ENCODE data around the gene PLEKHJ1.

PLEKHJ1 gene

DNA sequence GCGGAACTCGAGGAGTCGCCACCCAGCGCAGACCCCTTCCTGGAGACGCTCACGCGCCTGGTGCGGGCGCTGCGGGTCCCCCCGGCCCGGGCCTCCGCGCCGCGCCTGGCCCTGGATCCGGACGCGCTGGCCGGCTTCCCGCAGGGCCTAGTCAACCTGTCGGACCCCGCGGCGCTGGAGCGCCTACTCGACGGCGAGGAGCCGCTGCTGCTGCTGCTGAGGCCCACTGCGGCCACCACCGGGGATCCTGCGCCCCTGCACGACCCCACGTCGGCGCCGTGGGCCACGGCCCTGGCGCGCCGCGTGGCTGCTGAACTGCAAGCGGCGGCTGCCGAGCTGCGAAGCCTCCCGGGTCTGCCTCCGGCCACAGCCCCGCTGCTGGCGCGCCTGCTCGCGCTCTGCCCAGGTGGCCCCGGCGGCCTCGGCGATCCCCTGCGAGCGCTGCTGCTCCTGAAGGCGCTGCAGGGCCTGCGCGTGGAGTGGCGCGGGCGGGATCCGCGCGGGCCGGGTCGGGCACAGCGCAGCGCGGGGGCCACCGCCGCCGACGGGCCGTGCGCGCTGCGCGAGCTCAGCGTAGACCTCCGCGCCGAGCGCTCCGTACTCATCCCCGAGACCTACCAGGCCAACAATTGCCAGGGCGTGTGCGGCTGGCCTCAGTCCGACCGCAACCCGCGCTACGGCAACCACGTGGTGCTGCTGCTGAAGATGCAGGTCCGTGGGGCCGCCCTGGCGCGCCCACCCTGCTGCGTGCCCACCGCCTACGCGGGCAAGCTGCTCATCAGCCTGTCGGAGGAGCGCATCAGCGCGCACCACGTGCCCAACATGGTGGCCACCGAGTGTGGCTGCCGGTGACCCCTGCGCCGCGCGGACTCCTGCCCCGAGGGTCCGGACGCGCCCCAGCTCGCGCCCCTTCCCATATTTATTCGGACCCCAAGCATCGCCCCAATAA lies 15.3 kb upstream of the PLEKHJ1 start:
- no peak for DNase-seq (ENCODE audit: low read depth)
- TF ChIP-seq, protein P1, sequence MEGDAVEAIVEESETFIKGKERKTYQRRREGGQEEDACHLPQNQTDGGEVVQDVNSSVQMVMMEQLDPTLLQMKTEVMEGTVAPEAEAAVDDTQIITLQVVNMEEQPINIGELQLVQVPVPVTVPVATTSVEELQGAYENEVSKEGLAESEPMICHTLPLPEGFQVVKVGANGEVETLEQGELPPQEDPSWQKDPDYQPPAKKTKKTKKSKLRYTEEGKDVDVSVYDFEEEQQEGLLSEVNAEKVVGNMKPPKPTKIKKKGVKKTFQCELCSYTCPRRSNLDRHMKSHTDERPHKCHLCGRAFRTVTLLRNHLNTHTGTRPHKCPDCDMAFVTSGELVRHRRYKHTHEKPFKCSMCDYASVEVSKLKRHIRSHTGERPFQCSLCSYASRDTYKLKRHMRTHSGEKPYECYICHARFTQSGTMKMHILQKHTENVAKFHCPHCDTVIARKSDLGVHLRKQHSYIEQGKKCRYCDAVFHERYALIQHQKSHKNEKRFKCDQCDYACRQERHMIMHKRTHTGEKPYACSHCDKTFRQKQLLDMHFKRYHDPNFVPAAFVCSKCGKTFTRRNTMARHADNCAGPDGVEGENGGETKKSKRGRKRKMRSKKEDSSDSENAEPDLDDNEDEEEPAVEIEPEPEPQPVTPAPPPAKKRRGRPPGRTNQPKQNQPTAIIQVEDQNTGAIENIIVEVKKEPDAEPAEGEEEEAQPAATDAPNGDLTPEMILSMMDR (IDR thresholded peaks at IDR 0.05; ENCODE audit: control insufficient read depth, extremely low read depth, insufficient read depth), result no peak
- no peak overlapping the region for H3K4me3 ChIP-seq (ENCODE audit: low read depth, low read length)

DNA sequence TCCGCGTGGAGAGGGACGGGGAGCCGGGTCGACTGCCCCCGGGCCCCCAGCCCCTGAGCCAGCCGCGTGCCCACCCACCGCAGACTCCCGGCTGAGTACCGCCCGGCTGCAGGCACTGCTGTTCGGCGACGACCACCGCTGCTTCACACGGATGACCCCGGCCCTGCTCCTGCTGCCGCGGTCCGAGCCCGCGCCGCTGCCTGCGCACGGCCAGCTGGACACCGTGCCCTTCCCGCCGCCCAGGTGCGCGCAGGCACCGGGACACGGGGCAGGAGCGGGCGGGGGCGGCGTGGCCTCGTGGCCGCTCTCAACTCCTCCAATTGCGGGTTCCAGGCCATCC lies 14.6 kb upstream of the PLEKHJ1 start:
- H3K4me3 ChIP-seq (ENCODE audit: low read depth, low read length), result no peak overlapping the region
- no peak for DNase-seq (ENCODE audit: low read depth)
- TF ChIP-seq, protein P1 (IDR thresholded peaks at IDR 0.05; ENCODE audit: control insufficient read depth, extremely low read depth, insufficient read depth), result no peak

DNA sequence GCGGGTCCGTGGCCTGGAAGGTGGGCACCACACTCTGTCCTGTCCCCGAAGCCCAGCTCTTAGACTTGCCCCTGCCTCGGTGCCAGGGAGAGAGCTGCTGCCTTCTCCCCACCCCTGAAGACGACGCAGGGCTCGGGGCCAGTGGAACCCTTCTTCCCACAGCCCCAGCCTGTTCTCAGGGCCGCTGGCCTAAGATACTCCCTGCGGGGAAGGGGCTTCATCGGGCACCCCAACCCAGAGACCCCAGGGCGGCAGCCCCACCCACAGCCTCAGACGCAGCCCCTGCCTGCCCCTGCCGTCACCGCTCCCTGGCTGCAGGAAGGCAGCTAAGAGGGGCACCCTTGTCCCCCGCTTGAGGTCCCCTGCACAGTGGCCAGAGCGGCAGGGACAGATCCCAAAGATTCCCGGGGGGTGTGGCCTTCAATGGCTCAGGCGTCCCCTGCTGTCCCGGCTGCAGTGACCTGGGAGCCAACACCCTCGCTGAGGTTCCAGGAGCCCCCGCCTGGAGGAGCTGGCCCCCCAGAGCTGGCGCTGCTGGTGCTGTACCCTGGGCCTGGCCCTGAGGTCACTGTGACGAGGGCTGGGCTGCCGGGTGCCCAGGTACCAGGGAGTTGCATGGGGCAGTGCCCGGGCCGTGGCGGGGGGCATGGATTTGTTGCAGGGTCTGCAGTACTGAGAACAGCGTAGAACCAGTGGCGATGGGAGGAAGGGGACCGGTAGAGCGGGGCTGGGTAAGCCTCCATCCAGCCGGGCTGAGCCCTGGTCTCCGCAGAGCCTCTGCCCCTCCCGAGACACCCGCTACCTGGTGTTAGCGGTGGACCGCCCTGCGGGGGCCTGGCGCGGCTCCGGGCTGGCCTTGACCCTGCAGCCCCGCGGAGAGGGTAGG lies 14.0 kb upstream of the PLEKHJ1 start:
- DNase-seq (ENCODE audit: low read depth), result no peak
- no peak overlapping the region for H3K4me3 ChIP-seq (ENCODE audit: low read depth, low read length)
- TF ChIP-seq, protein P1 (IDR thresholded peaks at IDR 0.05; ENCODE audit: control insufficient read depth, extremely low read depth, insufficient read depth), result no peak

DNA sequence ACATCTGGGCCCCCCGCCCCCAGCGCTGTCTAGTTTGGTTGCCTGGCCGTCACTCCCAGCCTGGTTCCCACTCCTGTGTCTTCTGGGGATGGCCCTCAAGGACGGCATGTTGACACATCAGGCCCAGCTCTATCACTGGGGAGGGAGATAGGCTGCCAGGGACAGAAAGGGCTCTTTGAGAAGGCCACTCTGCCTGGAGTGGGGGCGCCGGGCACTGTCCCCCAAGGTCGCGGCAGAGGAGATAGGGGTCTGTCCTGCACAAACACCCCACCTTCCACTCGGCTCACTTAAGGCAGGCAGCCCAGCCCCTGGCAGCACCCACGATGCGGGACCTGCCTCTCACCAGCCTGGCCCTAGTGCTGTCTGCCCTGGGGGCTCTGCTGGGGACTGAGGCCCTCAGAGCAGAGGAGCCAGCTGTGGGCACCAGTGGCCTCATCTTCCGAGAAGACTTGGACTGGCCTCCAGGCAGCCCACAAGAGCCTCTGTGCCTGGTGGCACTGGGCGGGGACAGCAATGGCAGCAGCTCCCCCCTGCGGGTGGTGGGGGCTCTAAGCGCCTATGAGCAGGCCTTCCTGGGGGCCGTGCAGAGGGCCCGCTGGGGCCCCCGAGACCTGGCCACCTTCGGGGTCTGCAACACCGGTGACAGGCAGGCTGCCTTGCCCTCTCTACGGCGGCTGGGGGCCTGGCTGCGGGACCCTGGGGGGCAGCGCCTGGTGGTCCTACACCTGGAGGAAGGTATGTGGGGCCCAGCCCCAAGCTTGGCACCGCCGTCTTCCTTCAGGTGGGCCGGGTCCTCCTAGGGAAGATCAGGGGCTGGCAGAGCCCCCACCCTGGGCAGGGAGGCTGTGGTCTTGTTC lies 13.1 kb upstream of the PLEKHJ1 start, which contains the start of gene AMH:
Gene AMH (plus strand): TSS at position 314 of the 857 bp plus-strand sequence. CDS start 10 bp downstream, at position 324.
- TF ChIP-seq, protein P1 (IDR thresholded peaks at IDR 0.05; ENCODE audit: control insufficient read depth, extremely low read depth, insufficient read depth), result no peak
- no peak within 1 kb of the TSS for H3K4me3 ChIP-seq (ENCODE audit: low read depth, low read length)
- DNase-seq (ENCODE audit: low read depth), result no peak

DNA sequence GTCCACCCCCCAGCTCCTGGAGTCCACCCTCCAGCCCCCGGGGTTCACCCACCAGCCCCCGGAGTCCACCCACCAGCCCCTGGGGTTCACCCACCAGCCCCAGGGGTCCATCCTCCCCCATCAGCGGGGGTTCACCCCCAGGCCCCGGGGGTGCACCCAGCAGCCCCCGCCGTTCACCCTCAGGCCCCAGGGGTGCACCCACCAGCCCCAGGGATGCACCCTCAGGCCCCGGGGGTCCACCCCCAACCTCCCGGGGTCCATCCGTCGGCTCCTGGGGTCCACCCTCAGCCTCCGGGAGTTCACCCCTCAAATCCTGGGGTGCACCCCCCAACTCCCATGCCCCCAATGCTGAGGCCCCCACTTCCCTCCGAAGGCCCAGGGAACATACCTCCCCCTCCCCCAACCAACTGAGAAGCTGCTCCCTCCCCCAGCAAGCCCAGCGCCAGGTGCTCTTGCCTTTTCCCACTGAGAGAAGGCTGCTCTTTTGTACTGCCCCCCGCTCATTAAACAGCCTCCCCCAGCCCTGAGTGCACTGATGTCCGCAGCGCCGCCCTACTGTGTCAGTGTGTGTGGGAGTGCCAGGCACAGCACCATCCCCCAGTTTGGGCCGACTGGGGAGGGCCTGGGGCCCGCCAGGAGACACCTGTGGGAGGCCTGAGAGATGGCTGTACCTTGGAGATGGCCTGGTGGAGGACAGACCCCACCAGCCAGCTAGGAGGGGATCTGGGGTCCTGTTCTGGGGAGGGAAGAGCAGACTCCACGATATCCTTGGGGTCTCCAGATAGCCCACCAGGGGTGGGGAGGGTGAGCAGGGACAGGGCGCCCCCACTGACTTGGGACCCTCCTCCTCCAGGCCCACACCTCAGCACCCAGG lies 12.2 kb upstream of the PLEKHJ1 start:
- TF ChIP-seq, protein P1 (IDR thresholded peaks at IDR 0.05; ENCODE audit: control insufficient read depth, extremely low read depth, insufficient read depth), result no peak
- H3K4me3 ChIP-seq (ENCODE audit: low read depth, low read length), result no peak overlapping the region
- DNase-seq (ENCODE audit: low read depth), result no peak

Data from LNCaP clone FGC (cell line).